Coronary artery (tissue), 2 donors: Measurements from ENCODE around the gene TPM4.
A peak's percentile ranks its signal among the peaks of the same experiment; 100 is the strongest.

ENCODE experiments used
- DNase-seq: peaks from one replicate; pipeline ENCODE4 v3.0.0-alpha.2; 2017; ENCODE audit warnings: low spot score
- H3K27ac ChIP-seq, 2 donors: fragments of 200-600 bp; sonication (generic); one replicate each; pipeline ENCODE4 v1.5.1; 2016 to 2019
- H3K4me3 ChIP-seq: fragments of 200-600 bp; sonication (generic); 2 replicates; pipeline ENCODE4 v1.5.1; 2016; ENCODE audit warnings: mild to moderate bottlenecking, moderate library complexity
- TF ChIP-seq, protein P1 (sequence below): fragments of 200-600 bp; sonication (generic); IDR thresholded peaks from one replicate; pipeline ENCODE4 v1.5.1; 2019; ENCODE audit warnings: antibody characterized with exemption

TPM4 gene

DNA sequence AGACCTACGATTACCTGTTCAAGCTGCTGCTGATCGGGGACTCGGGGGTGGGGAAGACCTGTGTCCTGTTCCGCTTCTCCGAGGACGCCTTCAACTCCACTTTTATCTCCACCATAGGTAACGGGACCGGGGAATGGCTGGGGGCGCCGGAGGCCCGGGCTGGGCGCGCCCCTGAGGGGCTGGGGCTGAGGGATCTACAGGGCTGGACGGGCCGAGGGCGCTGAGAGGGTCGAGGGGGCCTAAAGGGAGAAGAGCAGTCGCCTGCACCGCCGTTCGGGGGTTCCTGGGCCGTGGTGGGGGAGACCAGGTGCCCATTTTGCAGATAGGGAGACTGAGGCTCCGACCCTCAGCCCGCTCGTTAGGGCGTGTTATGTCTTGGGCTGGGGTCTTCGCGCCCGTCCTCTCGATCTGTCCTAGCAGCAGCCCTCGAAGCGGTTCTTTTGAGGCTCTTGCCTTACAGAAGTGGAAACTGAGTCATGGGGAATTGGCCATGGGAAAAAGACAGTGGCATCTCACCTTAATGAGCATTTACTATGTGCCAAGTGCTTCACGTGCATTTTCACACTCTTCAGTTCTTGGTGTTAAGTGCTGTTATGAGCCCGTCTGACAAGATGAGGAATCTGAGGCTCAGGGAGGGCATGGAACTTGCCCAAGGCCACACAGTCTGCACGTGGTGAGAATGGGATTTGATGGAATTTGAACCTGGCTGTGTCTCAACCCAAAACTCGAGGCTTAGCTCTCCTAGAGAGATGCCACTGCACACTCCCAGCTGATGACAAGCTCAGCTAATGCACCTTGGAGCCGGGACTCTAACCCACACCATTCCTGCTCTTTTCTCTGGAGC is 35.8 kb downstream of the TPM4 start:
- H3K27ac ChIP-seq, result peak overlapping the region; percentile 90 to 98
- no peak for DNase-seq
- TF ChIP-seq, protein P1, sequence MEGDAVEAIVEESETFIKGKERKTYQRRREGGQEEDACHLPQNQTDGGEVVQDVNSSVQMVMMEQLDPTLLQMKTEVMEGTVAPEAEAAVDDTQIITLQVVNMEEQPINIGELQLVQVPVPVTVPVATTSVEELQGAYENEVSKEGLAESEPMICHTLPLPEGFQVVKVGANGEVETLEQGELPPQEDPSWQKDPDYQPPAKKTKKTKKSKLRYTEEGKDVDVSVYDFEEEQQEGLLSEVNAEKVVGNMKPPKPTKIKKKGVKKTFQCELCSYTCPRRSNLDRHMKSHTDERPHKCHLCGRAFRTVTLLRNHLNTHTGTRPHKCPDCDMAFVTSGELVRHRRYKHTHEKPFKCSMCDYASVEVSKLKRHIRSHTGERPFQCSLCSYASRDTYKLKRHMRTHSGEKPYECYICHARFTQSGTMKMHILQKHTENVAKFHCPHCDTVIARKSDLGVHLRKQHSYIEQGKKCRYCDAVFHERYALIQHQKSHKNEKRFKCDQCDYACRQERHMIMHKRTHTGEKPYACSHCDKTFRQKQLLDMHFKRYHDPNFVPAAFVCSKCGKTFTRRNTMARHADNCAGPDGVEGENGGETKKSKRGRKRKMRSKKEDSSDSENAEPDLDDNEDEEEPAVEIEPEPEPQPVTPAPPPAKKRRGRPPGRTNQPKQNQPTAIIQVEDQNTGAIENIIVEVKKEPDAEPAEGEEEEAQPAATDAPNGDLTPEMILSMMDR, result no peak
- peak overlapping the region; percentile 98 for H3K4me3 ChIP-seq

DNA sequence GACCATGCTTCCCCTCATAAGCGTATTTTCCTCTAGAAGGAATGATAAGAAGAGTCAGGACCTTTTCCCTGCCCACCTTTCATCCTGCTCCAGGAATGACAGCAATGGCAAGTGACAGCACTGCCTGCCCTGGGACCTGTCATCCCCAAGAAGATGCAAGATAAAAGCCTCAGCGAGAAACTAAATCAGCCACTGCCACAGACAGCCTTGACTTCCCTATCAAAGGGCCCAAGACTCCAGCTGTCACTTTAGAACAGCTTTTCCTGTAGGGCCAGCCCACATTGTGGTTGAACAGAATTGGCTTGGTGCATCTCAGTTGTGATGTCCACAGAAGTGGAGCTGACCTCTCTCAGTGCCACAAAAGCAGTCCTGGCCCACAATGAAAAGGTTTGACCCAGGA is 36.5 kb downstream of the TPM4 start:
- peak overlapping the region; percentile 98 for H3K4me3 ChIP-seq
- H3K27ac ChIP-seq, result peak overlapping the region in 1 of 2 donors; percentile 98
- TF ChIP-seq, protein P1, result no peak
- DNase-seq, result no peak

DNA sequence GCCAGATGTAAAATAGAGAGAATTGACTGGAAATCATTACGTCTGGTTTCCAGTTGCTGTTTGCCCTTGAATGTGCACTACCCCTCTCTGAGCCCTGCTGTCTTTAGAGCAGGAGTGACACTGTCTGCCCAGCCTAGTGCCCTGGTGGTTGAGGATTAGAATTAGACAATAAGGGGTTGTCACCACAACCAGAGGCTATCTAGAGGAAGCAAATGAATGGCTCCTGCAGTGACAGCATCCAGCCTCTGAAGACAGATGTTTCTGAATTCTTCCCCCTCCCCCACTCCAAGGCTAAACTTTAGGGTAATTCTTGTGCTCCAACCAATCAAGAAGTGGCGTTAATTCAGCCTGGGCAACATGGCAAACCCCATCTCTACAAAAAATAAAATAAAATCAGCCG is 37.4 kb downstream of the TPM4 start:
- TF ChIP-seq, protein P1, result no peak
- no peak for DNase-seq
- Histone ChIP-seq H3K4me3 (no peak overlapping the region), H3K27ac (no peak overlapping the region)

DNA sequence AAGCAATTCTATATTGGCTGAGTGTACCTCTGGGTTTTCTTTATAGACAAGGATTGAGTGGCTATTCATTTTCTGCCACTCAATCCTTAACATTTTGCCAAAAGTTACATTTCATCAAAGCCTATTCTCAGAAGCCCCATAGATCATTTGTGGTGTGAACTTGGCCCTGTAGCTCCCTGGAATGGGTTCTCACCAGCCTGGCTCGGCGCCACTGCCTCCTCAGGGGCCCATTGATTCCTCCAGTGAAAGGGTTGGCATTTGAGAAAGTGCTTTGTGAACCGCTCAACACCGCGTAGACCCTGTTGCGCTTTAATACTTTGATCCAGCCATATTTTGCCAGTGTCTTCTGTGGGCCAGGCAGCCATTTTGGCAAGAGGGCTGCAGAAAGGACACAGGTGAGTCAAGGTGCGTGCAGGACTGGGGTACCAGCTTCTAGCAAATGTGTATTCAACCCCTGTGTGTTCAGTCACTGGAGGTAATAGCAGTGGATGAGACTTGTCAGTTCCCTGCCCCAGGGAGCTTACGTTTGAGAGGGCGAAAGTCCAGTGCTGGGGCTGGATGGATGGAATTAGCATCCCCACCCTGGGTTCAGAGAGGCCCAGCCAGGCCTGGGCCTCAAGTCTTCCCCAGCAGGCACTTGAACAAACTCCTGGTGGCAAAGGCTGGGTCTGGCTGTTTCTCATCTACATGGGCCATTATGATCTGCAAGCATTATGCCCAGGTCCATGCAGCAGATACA is 39.2 kb downstream of the TPM4 start:
- no peak for DNase-seq
- Histone ChIP-seq H3K27ac (no peak overlapping the region), H3K4me3 (no peak overlapping the region)
- TF ChIP-seq, protein P1, result no peak

DNA sequence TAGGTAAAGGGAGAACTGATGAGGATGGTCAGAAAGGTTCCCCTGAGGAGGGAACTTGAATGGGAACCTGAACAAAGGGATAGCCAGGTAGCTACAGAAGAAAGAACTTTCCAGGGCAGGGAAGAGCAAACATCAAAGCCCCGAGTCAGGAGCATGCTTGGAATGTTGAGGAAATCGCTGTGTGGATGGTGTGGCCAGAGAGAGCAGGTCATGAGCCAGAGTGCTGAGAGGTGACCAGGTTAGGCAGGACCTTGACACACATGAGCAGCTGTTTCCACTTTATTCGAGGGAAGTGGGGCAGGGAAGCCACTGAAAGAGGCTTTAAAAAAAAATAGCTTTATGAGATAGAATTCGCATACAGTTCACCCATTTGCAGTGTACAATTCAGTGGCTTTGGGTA is 39.8 kb downstream of the TPM4 start:
- no peak overlapping the region for H3K4me3 ChIP-seq
- no peak overlapping the region for H3K27ac ChIP-seq
- TF ChIP-seq, protein P1, result no peak
- no peak for DNase-seq

DNA sequence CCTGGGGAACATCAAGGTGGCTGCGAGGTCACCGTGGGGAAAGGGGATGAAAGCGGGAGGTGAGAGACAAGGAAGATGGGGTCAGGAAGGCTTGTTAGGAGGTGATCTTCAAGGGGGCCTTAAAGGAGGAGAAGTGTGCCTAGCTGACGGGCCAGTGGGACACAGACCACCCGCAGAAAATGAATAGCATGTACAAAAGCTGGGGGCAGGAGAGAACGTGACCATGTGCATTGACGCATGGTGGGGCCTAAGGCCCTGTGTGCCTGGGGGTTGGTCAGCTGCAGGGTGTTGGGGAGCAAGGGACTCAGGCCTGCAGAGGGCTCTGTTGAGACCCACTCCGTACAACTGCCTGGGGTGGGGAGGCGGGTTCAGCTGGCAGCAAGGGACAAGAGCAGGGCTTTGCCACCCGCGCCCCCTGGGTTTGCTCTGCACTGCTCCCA is 41.3 kb downstream of the TPM4 start:
- DNase-seq, result no peak
- H3K27ac ChIP-seq, result no peak overlapping the region
- TF ChIP-seq, protein P1, result no peak
- H3K4me3 ChIP-seq, result no peak overlapping the region
